NCI-H345 (cell line): ENCODE data around the gene SETDB1.

Experiments
- DNase-seq: peaks from one replicate; lab custom pipeline; 2025; lab: John Stamatoyannopoulos, UW

The SETDB1 gene

DNA sequence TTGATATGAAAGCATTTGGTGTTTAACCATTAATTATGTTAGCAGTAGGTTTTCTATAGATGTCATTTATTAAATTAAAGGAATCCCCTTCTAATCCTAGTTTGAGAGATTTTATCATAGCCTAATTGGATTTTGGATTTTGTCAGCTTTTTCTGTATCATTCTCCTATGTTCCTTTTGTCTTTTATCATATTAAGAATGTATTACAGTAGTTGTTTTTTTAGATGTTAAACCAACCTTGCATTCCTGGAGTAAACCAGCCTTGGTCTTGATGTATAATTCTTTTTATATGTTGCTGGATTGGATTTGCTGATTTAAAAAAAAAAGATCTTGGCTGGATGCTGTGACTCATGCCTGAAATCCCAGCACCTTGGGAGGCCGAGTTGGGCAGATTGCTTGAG lies 5.6 kb downstream of the SETDB1 start:
- DNase-seq: no peak

DNA sequence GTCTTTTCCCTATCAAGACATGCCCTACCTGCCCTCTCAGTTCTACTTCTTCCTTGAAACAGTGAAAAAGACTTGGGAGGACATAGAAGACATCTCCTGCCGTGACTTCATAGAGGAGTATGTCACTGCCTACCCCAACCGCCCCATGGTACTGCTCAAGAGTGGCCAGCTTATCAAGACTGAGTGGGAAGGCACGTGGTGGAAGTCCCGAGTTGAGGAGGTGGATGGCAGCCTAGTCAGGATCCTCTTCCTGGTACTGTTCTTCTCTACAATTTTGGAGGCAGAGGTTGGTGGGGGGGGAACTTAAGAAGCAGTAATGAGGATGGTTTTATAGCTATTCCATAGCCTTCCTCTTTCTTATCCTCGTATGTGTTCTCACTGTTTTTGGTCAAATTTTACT lies 18.7 kb downstream of the SETDB1 start:
- no peak for DNase-seq

DNA sequence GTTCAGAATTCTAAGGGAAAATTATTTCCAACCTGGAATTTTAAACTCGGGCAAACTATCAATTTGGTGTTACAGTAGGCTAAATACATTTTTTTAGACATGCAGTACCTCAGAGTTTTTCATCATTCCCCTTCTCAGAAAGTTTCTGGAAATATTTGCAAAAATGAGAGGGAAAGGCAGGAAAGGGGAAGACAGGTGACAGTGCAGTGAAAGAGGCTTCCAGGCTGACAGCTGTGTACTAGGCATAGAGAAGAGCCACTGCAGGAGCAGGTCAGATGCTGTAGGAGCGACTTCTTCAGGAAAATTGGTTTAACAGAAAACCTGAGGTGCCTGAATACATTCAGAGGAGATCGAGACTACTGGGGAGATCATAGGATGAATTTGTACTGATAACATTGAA lies 28.5 kb downstream of the SETDB1 start:
- no peak for DNase-seq

DNA sequence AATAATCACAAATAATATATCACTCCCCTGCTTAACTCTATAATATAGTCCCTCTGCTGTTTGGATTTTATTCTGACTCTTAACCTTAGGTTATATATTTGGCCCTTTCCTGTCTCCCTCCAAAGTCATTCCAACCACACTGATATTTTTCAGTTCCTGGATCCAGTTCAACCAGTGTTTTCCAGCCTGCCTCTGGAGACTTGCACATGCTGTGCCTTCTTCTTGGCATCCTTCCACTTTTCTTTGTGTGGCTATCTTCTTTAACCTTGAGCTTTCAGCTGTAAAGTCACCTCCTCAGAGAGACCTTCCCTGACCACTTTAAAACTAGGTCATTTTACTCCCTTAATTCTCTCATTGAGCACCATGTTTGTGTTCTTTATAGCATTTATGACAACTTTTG lies 29.1 kb downstream of the SETDB1 start:
- DNase-seq: no peak

DNA sequence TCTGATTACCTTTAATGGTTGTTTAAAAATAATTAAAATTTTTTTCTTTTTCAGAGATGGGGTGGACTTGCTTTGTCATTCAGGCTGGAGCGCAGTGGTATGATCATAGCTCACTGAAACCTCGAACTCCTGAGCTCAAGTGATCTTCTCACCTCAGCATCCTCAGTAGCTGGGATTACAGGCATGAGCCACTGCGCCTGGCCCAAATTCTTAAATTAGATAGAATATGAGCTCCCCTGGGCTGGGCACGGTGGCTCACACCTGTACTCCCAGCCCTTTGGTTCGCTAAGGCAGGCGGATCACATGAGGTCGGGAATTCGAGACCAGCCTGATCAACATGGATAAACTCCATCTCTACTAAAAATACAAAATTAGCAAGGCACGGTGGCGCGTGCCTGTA lies 31.5 kb downstream of the SETDB1 start:
- no peak for DNase-seq

DNA sequence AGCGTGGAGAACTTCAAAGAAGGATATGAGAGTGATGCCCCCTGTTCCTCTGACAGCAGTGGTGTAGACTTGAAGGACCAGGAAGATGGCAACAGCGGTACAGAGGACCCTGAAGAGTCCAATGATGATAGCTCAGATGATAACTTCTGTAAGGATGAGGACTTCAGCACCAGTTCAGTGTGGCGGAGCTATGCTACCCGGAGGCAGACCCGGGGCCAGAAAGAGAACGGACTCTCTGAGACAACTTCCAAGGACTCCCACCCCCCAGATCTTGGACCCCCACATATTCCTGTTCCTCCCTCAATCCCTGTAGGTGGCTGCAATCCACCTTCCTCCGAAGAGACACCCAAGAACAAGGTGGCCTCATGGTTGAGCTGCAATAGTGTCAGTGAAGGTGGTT lies 34.5 kb downstream of the SETDB1 start:
- no peak for DNase-seq

DNA sequence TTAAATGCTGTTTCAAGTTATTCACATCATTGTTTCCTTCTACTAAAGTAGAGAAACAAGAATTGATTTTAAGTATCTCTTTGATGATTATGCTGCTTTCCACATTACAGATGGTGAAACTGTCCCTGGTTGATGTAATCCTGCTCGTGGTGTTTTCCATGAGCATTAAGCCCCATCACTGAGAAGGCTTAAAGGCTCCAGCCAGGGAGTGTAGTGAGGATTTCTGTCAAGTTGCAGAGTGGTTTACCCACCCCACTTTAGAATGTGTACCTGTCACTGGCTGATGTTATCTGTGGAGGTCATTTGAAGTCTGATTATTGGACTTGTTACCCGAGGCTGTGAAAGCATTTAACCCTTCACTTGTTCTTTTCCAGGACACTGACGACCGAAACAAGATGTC lies 35.6 kb downstream of the SETDB1 start:
- DNase-seq: no peak

DNA sequence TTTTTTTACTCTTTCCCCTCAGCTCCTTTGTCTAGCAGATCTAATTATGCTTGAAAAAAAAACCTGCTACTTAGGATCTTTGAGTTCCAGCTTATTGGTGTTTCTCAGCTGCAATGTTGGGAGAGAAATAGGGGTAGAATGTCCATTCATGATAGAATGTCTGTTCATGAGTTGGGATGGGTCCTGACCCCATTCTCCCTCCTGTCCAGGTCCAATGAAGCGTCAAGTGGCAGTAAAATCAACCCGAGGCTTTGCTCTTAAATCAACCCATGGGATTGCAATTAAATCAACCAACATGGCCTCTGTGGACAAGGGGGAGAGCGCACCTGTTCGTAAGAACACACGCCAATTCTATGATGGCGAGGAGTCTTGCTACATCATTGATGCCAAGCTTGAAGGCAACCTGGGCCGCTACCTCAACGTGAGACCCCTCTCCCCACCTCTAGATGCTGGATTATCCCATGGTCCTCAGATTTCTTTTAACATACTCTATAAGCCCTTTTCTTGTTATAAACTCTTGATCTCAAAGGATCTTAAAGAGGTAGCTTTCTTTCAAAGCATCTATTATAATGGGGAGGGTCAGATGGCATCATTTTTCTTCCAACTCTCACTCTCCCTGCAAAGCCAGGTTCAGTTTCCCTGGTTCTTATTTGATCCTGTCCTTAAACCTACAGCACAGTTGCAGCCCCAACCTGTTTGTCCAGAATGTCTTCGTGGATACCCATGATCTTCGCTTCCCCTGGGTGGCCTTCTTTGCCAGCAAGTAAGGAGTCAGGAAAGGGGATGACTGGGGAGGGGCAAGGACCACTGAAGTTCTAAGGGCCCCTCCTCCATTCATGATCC lies 37.4 kb downstream of the SETDB1 start:
- no peak for DNase-seq

DNA sequence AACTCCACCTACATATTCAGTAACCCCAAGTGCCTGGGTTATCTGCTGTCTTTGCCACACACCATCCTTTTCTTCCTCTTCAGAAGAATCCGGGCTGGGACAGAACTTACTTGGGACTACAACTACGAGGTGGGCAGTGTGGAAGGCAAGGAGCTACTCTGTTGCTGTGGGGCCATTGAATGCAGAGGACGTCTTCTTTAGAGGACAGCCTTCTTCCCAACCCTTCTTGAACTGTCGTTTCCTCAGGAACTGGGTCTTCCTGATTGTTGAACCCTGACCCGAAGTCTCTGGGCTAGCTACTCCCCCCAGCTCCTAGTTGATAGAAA lies 38.0 kb downstream of the SETDB1 start:
- DNase-seq: no peak

DNA sequence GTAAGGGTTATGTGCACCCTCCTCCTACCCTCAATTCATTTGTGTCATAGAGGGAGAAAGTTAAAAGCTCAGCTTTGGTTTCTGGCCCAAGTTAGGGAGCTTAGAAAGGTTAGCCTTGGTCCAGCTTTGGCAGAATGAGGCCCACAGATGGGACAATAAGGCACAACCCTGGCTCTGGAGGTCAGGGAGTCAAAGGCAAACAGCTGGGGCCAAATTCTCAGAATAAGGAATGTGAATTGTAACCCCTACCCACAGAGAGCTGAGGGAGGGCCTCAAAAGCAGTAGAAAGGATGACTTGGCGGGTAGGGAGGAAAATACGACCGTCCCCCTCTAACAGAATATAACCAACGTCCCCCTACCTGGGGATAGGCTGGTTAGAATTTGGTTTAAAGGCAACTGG lies 39.4 kb downstream of the SETDB1 start:
- no peak for DNase-seq

DNA sequence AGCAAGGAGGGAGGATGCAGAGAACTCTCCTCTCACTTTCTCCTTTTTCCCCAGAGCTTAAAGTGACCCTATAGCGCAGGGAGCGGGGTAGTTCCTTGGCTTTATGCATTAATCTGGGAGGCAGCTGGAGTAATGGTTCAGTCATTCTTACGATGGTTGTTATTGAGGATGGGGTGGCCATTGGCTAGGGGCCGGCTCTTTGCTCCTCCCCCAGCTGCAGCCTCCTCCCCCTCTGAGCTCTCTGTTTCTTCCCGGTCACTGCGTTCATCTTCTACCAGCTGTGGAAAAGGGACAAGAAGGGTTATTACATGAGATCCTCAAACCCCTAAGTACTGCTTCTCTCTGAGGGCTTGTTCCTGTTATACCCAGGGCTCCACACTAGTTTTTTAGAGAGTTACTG lies 39.8 kb downstream of the SETDB1 start:
- no peak for DNase-seq

DNA sequence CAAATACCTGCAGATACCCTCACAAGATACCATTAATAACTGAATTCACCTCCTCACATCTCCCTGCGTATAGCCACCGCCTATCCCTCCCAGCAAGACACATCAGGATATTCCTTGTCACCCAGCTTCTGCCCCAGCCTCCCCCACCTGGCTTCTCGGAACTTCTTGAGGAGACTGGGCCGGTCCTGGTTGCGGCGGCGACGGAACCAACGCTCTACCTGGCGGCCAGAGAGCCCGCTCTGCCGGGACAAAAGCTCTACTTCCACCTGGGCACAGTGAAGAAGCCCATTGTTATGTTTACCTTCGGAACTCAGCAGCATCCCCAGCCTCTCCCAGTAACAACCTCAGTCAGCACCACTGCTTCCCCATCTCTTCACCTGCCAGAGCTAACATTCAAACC lies 41.8 kb downstream of the SETDB1 start:
- DNase-seq: no peak

DNA sequence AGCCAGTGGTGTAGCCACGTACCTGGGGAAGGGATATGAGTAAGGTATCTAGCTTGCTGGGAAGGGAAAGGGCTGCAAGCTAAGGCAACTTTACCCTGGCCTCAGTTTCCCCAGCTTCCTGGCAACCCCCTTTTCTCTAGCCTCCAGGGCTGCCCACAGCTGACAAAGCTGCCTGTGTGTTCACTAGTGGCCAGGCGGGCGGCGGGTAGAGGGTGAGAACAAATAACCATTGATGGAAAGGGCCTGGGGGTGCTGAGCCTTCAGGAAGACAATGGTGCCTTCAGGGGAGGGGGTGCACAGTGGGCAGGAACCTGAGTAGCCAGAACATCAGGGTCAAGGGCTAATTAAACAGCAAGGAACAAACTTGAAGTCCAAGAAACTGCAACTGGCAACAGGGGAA lies 42.3 kb downstream of the SETDB1 start:
- DNase-seq: no peak

DNA sequence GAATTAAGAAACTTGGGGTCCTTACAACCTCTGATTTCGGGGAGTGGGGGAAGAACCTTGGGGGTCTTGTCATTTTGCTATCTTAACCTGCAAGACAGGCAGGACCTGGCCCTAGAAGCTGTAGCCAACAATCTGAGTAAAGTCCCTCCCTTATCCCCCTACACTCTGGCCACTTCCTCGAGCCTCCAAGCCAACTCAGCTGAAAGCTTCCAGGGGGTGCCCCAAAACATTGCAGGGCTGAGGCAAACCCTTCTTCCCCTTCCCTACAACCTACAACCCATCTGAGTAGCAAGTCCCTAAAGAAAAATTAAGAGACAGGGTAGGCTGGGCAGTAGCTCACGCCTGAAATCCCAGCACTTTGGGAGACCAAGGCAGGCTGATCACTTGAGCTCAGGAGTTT lies 43.5 kb downstream of the SETDB1 start:
- DNase-seq: no peak

DNA sequence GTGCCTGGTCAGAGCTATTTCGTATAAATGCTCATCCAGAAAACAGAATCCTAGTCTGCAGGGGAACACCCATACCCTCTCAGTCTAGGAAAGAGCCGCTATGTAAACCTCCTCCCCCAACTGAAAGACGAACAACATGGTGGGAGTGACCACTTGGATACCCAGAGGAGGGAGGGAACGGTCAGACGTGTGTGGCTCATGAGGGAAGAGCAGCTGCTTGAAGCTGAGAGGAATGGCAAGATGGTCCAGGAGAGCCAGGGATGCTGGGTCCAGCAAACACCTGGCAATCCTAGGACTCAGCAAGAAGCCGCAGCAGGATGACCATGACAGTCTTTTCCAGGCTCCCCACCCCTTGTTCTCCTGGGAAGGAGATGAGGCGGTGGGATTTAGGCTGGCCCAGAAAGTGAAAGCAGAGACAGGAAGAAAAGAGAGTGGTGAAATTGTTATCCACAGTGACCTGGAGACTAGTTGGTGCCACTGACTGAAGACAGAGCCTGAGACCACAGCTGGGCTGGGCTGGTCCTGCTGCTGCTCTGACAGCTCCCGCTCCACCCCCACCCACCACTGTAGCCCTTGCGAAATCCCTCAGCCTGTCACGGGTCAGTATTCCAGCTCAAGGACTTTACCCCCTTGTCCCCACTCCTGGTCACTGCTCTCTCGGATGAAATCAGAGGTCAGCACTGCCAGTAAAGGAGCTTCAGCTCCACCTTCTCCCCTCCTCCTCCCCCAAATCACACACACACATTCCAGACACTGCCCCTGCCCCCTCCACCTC lies 44.8 kb downstream of the SETDB1 start:
- DNase-seq: no peak

DNA sequence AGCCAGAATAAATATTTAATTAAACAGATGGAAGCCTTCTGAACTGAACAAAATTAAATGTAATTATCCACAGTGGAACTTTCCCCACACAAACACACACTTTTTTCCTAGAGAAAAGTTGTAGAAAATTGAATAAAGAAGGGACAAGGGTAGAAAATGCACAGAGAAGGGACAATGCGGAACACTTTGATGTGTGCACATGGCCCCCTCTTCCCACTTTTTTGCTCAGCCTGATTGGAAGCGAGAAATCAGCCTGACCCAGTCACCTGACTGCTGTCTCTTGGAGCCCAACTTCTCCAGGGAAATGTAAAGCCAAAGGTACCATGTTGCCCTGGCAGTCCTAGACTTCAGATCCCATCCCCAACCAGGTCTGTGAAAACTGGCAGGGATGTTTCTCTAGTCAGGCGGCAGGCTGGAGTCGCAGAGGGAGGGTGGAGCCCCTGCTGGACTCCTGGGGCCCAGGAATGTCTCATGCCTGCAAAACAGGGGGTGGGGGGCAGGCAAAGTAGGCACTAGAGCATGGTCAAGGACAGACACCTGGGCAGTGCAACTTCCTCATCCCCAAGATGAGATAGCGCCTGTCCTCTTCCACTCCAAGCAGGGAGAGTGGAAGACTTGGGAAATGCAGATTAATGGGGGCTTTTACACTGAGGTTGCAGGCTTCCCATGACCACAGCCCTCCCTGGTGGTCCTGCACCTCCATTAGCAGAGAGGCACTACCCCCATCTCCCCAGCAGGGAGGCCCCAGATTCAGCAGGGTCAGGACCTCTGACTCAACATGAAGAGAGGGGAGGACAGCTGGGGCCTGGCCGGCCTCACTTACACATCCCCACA lies 45.6 kb downstream of the SETDB1 start:
- no peak for DNase-seq

DNA sequence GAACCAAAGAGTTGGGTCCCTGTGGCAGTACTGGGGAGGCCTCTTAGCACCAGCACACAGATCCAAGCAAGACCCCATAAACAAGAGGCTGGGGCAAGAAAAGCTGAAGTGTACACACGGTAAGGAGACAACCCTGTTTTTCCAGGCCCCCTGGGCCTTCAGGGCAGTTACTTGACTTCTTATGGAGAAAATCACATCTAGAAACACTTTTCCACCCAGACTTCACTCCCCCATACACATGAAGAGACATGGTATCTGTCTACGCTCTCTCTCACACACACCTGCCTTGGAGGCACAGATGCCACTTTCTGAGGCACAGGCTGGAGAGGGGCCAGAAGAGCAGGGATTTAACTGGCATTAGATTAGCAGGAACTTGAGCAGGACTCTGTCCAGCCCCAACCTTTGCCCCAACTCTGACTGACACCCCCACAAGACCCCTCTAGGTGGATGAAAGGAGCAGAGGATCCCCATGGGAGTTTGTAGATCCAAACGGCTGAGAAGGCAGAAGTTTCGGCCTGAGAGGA lies 46.3 kb downstream of the SETDB1 start:
- no peak for DNase-seq

DNA sequence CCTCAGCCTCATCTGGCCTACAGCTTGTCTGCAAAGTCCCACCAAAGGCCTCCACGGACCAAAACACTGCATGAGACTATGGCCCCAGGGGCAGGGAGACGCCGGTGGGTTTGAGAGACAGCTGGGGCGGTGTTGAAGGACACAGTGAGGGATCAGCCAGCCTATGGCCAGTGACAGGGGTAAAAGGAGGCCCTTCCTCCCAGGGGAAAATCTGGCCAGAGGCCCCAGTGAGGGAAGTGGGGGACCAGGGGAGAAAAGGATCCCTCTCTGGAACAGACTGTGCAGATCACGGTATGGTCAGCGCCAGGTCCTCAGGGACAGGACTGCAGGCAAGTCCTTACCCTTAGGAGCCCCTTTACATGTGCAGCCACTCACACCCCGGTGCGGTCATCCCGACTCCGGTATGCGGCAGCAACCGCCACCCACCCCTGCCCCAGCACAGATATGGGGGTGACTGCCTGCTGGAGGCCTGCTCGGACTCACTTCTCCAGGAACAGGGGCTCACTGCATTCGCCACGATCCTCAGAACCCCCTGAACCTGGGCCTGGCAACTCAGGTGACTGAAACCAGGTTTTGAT lies 47.2 kb downstream of the SETDB1 start:
- no peak for DNase-seq

DNA sequence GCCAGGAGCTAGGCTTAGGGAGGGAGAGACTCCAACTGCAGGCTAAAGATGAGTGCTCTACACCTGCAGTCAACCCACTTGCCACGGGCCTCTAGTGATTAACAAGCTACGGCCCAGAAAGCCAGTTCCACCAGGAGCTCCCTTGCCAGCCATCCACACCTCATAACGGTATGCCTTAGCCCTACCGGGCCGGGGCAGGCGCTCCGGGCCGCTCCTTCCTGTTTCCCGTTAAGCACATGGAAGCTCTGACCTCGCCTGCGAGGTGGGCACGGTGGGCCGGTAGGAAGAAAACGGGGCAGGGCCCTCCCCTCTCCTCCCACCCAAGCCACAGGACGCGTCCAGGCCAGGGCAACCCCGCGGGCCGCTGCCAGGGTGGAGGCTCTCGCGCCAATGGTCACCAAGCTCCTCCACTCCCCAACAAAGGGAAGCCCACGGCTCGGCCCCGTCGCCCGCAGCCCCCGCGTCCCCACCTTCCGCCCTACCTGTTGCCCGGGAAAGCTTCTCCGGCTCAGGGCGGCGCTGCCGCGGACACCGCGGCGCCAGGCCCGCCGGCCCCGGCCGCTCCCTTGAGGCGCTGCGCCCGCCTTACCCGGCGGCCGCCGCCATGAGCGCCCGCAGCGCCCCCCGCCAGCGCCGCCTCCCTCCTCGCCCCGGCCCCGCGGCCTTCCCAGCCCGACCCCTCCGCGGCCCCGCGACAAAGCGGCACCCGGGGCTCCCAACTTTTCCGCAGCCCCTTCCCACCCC lies 47.8 kb downstream of the SETDB1 start:
- DNase-seq: peak; percentile 63

DNA sequence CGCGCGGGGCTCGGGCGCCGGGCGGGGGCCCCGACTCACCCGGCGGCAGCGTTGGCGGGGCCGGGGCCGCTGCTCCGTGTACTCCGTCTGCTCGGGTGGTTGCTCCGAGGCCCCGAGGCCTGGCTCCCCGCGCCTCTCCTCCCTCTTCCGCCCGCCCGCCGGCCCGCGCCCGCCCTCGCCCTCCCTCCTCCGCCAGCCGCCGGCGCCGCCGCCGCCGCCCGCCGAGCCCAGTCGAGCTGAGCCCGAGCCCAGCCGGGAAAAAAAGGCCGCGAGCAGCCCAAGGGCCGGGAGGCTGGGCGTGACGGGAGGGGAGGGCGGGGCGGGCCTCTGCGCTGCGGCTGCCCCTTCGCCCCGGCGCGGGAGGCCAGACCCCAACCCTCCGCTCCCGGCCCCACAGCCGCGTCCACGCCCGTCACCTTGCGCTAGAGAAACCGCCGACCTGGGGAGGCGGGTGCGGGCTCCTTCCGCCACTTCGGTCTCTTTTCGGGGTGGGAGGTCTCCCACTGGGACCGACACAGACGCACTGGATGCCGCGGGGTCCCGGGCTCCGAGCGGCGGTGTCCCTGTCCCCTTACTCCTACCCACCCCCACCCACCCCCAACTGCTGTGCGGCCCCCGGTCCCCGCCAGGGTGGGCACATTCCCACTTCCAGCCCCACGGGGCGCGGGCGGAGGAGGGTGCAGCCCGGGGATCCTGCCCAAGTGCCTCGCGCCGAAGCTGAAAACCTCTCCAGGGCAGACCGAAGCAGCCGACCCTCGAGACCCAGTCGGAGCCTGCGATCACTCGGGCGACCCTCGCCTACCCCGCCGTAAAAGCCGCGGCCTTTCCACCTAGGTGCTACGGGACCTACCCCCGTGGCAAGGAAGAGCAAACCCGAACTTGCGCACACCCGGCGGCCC lies 48.7 kb downstream of the SETDB1 start, which contains the start of gene CERS2:
TSS of gene CERS2 (minus strand) at position 256 of the 899 bp plus-strand sequence. CDS start 5,745 bp downstream, outside the sequence.
- peak; percentile 82 for DNase-seq
